GM18508 (cell line): ENCODE measurements around the gene NELL1.
"Not testable (repeated sequence)": the region's sequence is repeated elsewhere in the genome, so short reads cannot be mapped to it uniquely, and the experiment has no call there.

Experiments used
- ATAC-seq: cut with Tn5 transposase; IDR thresholded peaks from one replicate; pipeline ENCODE4 v1.9.1; 2021; ENCODE audit warnings: moderate number of reproducible peaks; ENCODE audit not compliant: insufficient read depth, unreplicated experiment

The NELL1 gene

GRCh38 chr11:21169639-21170038 lies 500.3 kb downstream of the NELL1 start:
- ATAC-seq: no peak

GRCh38 chr11:21173476-21173875 lies 504.1 kb downstream of the NELL1 start:
- ATAC-seq: no peak

GRCh38 chr11:21174781-21175180 lies 505.4 kb downstream of the NELL1 start:
- no peak for ATAC-seq

- ATAC-seq: no peak
Measured at GRCh38 chr11:21177379-21177778, 508.0 kb downstream of the NELL1 start.

- no peak for ATAC-seq
Measured at GRCh38 chr11:21179770-21180169, 510.4 kb downstream of the NELL1 start.

GRCh38 chr11:21180182-21180581 lies 510.8 kb downstream of the NELL1 start:
- ATAC-seq: no peak

- no peak for ATAC-seq
Measured at GRCh38 chr11:21185959-21186358, 516.6 kb downstream of the NELL1 start.

- no peak for ATAC-seq
Measured at GRCh38 chr11:21190181-21190580, 520.8 kb downstream of the NELL1 start.

GRCh38 chr11:21195995-21196394 lies 526.6 kb downstream of the NELL1 start:
- ATAC-seq: no peak

- ATAC-seq: no peak
Measured at GRCh38 chr11:21198498-21198897, 529.1 kb downstream of the NELL1 start.

GRCh38 chr11:21205205-21205604 lies 535.8 kb downstream of the NELL1 start:
- no peak for ATAC-seq

- no peak for ATAC-seq
Measured at GRCh38 chr11:21225860-21226259, 556.5 kb downstream of the NELL1 start.

- ATAC-seq: no peak
Measured at GRCh38 chr11:21229224-21229623, 559.8 kb downstream of the NELL1 start.

- ATAC-seq: no peak
Measured at GRCh38 chr11:21250196-21250595, 580.8 kb downstream of the NELL1 start.

- ATAC-seq: no peak
Measured at GRCh38 chr11:21254055-21254454, 584.7 kb downstream of the NELL1 start.

- no peak for ATAC-seq
Measured at GRCh38 chr11:21254790-21255189, 585.4 kb downstream of the NELL1 start.

GRCh38 chr11:21257461-21257860 lies 588.1 kb downstream of the NELL1 start:
- no peak for ATAC-seq

GRCh38 chr11:21258414-21258813 lies 589.0 kb downstream of the NELL1 start:
- ATAC-seq: no peak

- ATAC-seq: no peak
Measured at GRCh38 chr11:21260101-21260500, 590.7 kb downstream of the NELL1 start.

- no peak for ATAC-seq
Measured at GRCh38 chr11:21262992-21263391, 593.6 kb downstream of the NELL1 start.

GRCh38 chr11:21264125-21264524 lies 594.7 kb downstream of the NELL1 start:
- ATAC-seq: no peak

- ATAC-seq: no peak
Measured at GRCh38 chr11:21268036-21268435, 598.6 kb downstream of the NELL1 start.

GRCh38 chr11:21272139-21272538 lies 602.8 kb downstream of the NELL1 start:
- not testable (repeated sequence) for ATAC-seq
